ENCODE results near the gene CUEDC2. TPM values are rescaled to one million over a fixed set of nuclear protein-coding genes. Genes with fewer than 3 reads are reported as not detected.
A peak's percentile ranks its signal among the peaks of the same experiment; 100 is the strongest.

CUEDC2 gene
- total RNA-seq, 1 experiment from 2014 or later: 64.5 TPM

DNA sequence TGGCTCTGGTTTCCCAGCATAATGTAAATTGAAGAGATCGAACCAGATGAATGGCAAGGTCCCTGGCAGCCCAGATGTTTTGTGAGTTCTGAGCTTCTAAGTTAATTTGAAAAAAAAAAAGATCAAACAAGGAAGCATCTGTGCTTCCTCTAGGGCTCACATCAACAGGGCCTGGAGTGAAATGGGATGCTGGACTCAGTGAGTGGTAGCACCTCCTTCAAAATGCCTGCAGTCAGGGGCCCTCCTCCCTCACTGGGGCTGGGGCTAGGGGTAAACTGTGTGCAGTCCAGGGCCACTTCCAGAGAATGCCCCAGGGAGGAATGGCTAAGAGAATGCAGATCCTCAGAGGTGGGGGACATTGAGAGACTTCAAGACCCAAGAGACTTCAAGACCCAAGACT is 6.0 kb upstream of the CUEDC2 start:
- intact Hi-C loops (cut with micrococcal nuclease): no loop called here
- peaks cover 15% of the 10 kb centered on the region for H3K4me1 Mint-ChIP-seq (ENCODE audit: insufficient read depth, unreplicated experiment)
- ChIA-PET POLR2A (no interaction called here), CTCF (no interaction called here)
- H3K36me3 Mint-ChIP-seq (ENCODE audit: insufficient read depth, unreplicated experiment): no peaks in the 10 kb centered on the region
- TF ChIP-seq, protein P1, sequence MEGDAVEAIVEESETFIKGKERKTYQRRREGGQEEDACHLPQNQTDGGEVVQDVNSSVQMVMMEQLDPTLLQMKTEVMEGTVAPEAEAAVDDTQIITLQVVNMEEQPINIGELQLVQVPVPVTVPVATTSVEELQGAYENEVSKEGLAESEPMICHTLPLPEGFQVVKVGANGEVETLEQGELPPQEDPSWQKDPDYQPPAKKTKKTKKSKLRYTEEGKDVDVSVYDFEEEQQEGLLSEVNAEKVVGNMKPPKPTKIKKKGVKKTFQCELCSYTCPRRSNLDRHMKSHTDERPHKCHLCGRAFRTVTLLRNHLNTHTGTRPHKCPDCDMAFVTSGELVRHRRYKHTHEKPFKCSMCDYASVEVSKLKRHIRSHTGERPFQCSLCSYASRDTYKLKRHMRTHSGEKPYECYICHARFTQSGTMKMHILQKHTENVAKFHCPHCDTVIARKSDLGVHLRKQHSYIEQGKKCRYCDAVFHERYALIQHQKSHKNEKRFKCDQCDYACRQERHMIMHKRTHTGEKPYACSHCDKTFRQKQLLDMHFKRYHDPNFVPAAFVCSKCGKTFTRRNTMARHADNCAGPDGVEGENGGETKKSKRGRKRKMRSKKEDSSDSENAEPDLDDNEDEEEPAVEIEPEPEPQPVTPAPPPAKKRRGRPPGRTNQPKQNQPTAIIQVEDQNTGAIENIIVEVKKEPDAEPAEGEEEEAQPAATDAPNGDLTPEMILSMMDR (IDR thresholded peaks at IDR 0.05; ENCODE audit: unreplicated experiment): no peak
- BruUV-seq (replicated peaks): no TSS peak
- no peaks in the 10 kb centered on the region for H3K27me3 Mint-ChIP-seq (ENCODE audit: insufficient read depth, unreplicated experiment)
- no peak overlapping the region for H3K27ac Mint-ChIP-seq (ENCODE audit: low read depth, unreplicated experiment)
- H3K9me3 Mint-ChIP-seq (ENCODE audit: unreplicated experiment): no peaks in the 10 kb centered on the region
- no peak overlapping the region for H3K4me3 Mint-ChIP-seq (ENCODE audit: unreplicated experiment)
- DNase-seq (ENCODE audit: unreplicated experiment): no peak

DNA sequence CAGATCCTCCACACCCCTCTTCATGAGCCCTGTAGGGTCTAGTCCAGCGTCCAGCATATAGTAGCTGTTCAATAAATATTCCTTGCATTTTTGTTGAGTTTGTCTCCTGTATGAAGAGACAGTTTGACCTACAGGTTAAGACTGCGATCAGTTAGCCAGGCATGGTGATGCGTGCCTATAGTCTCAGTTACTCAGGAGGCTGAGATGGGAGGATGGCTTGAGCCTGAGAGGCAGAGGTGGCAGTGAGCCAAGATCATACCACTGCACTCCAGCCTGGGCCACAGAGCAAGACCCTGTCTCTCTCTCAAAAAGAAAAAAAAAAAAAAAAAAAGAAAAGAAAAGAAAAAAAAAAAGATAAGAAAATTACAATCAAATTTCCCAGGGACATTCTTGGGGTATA is 5.1 kb upstream of the CUEDC2 start:
- ChIA-PET POLR2A (interaction anchor here (0.7 kb wide), 1 partner anchor 29 kb away, joined by 3 read pairs; no protein-coding TSS in a partner anchor), CTCF (no interaction called here)
- no peaks in the 10 kb centered on the region for H3K27me3 Mint-ChIP-seq (ENCODE audit: insufficient read depth, unreplicated experiment)
- no peaks in the 10 kb centered on the region for H3K36me3 Mint-ChIP-seq (ENCODE audit: insufficient read depth, unreplicated experiment)
- no peaks in the 10 kb centered on the region for H3K9me3 Mint-ChIP-seq (ENCODE audit: unreplicated experiment)
- no peak overlapping the region for H3K4me3 Mint-ChIP-seq (ENCODE audit: unreplicated experiment)
- no peak for DNase-seq (ENCODE audit: unreplicated experiment)
- no peak overlapping the region for H3K27ac Mint-ChIP-seq (ENCODE audit: low read depth, unreplicated experiment)
- no TSS peak for BruUV-seq (replicated peaks)
- H3K4me1 Mint-ChIP-seq (ENCODE audit: insufficient read depth, unreplicated experiment): peaks cover 15% of the 10 kb centered on the region
- TF ChIP-seq, protein P1 (IDR thresholded peaks at IDR 0.05; ENCODE audit: unreplicated experiment): no peak
- intact Hi-C loops (cut with micrococcal nuclease): no loop called here

DNA sequence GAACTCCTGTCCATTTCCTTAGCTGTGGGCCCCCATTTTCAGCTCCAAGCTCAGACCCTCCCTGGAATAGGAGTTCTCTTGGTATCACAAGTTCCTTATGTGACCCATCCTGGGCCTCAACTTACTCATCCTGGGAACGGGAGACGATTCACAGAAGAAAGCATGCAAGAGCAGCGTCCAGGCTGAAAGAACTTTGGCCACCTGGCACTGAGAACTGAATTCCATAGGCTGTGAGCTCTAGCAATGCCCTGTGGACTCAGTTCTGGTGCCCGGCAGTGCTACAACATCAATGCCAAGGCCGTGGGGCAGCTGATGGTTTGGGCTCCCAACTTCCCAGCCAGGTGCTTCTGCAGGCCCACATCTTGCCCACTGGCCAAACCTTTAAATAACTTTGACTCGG is 3.9 kb upstream of the CUEDC2 start:
- Mint-ChIP-seq H3K4me1 (ENCODE audit: insufficient read depth, unreplicated experiment) (peaks cover 20% of the 10 kb centered on the region), H3K36me3 (ENCODE audit: insufficient read depth, unreplicated experiment) (no peaks in the 10 kb centered on the region), H3K9me3 (ENCODE audit: unreplicated experiment) (no peaks in the 10 kb centered on the region), H3K27me3 (ENCODE audit: insufficient read depth, unreplicated experiment) (no peaks in the 10 kb centered on the region), H3K4me3 (ENCODE audit: unreplicated experiment) (no peak overlapping the region), H3K27ac (ENCODE audit: low read depth, unreplicated experiment) (no peak overlapping the region)
- POLR2A ChIA-PET: interaction anchor here (0.6 to 5.2 kb wide), 3 partner anchors 11 to 16 kb away, joined by 3 to 63 read pairs (median 3); partner anchors contain the start of genes C10orf95 and FBXL15
- no TSS peak for BruUV-seq (replicated peaks)
- DNase-seq (ENCODE audit: unreplicated experiment): no peak
- TF ChIP-seq, protein P1 (IDR thresholded peaks at IDR 0.05; ENCODE audit: unreplicated experiment): no peak
- intact Hi-C loops (cut with micrococcal nuclease): no loop called here
- CTCF ChIA-PET: interaction anchor here (0.6 to 0.7 kb wide), 3 partner anchors 39 to 84 kb away, joined by 3 read pairs; no protein-coding TSS in a partner anchor

DNA sequence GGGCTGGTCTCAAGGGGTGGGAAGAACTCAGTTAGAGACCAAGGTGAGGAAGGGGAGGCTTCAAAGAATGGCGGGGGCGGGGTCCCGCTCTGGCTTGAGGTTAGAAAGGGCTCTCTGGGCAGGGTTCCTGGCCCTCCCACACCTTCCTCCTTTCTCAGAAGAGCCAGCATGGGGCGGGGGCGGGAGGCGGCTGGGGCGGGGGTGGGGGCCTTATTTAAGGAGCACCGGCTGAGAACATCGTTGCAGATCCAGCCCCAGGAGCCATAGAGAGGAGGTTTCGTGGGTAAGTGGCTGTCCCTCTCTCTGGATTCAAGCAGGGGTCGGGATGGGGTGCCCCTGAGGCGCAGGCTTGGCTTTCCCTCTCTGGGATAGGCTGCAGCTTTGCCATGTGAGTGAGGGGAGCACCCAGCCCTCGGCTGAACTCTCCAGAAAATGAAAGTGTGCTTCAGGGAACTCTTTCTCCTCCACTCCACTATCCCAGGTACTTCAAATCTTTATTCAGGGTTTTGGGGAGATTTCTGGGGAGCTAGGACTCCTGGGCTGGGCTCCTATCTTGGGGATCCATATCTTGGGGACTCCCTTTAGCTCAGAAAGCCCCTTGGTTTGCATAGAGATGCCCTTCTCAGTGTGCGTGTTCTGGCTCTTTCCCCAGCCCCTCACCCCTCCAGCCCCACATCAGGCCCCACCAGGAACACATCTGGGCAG is 3.3 kb upstream of the CUEDC2 start:
- no peak overlapping the region for H3K4me3 Mint-ChIP-seq (ENCODE audit: unreplicated experiment)
- H3K9me3 Mint-ChIP-seq (ENCODE audit: unreplicated experiment): no peaks in the 10 kb centered on the region
- BruUV-seq (replicated peaks): TSS peak; percentile 19
- no peak overlapping the region for H3K27ac Mint-ChIP-seq (ENCODE audit: low read depth, unreplicated experiment)
- no peak for DNase-seq (ENCODE audit: unreplicated experiment)
- POLR2A ChIA-PET: interaction anchor here (1.0 to 5.7 kb wide), 4 partner anchors 12 to 67 kb away, joined by 3 to 119 read pairs (median 33); partner anchors contain the start of genes ACTR1A, C10orf95 and FBXL15
- H3K27me3 Mint-ChIP-seq (ENCODE audit: insufficient read depth, unreplicated experiment): no peaks in the 10 kb centered on the region
- H3K4me1 Mint-ChIP-seq (ENCODE audit: insufficient read depth, unreplicated experiment): peaks cover 21% of the 10 kb centered on the region
- intact Hi-C loops (cut with micrococcal nuclease): no loop called here
- CTCF ChIA-PET: interaction anchor here (0.6 to 1.0 kb wide), 5 partner anchors 13 to 205 kb away, joined by 3 to 5 read pairs (median 3); no protein-coding TSS in a partner anchor
- no peaks in the 10 kb centered on the region for H3K36me3 Mint-ChIP-seq (ENCODE audit: insufficient read depth, unreplicated experiment)
- TF ChIP-seq, protein P1 (IDR thresholded peaks at IDR 0.05; ENCODE audit: unreplicated experiment): no peak

Measured in MCF 10A (cell line).